K562 (cell line): Measurements from ENCODE around the gene THAP11. TPM values are rescaled to one million over a fixed set of nuclear protein-coding genes. Genes with fewer than 3 reads are reported as not detected.

Experiments
- ATF1 ChIP-seq, 2 experiments: fragments of 450-650 bp in 1 of 2; IDR thresholded peaks; 2 replicates each; pipeline ENCODE4 v1.6.1; 2016; ENCODE audit warnings: missing compliant biosample characterization in 1 of 2, missing genetic modification characterization in 1 of 2
- CCNT2 ChIP-seq: IDR thresholded peaks from 2 replicates; pipeline ENCODE4 v1.6.1; 2011; ENCODE audit warnings: borderline replicate concordance, low read depth, mild to moderate bottlenecking, moderate library complexity, mixed read lengths, low read length; ENCODE audit not compliant: insufficient read length; ENCODE audit errors: extremely low read depth
- DIDO1 ChIP-seq: fragments of 450-650 bp; IDR thresholded peaks from 2 replicates; pipeline ENCODE4 v1.6.1; 2016; ENCODE audit warnings: low read depth, missing biosample characterization, missing genetic modification characterization
- ESRRA ChIP-seq: fragments of 450-650 bp; IDR thresholded peaks from 2 replicates; pipeline ENCODE4 v1.6.1; 2014; ENCODE audit warnings: low read depth, mild to moderate bottlenecking, moderate library complexity, borderline replicate concordance
- KLF13 ChIP-seq: fragments of 450-650 bp; IDR thresholded peaks from 2 replicates; pipeline ENCODE4 v1.6.1; 2016; ENCODE audit warnings: missing genetic modification characterization, low read depth, mild to moderate bottlenecking, missing compliant biosample characterization, moderate library complexity, borderline replicate concordance
- NEUROD1 ChIP-seq: fragments of 150-350 bp; IDR thresholded peaks from 2 replicates; pipeline ENCODE4 v1.6.1; 2014; ENCODE audit warnings: borderline replicate concordance, low read length, low read depth; ENCODE audit not compliant: partially characterized antibody
- NFATC3 ChIP-seq: fragments of 450-650 bp; IDR thresholded peaks from 2 replicates; pipeline ENCODE4 v1.6.1; 2017; ENCODE audit warnings: mild to moderate bottlenecking
- NONO ChIP-seq, 2 experiments: fragments of 200-400 bp in 1 of 2; fragments of 450-650 bp in 1 of 2; formaldehyde crosslinking in 1 of 2; IDR thresholded peaks; 2 replicates each; pipeline ENCODE4 v1.6.1; 2017; ENCODE audit warnings: low read depth in 2 of 2, mild to moderate bottlenecking in 2 of 2, moderate library complexity in 2 of 2, low read length in 1 of 2
- POLR2G ChIP-seq: fragments of 200-400 bp; formaldehyde crosslinking; IDR thresholded peaks from 2 replicates; pipeline ENCODE4 v1.6.1; 2017; ENCODE audit warnings: low read depth, mild to moderate bottlenecking, antibody characterized with exemption, low read length, moderate library complexity
- PPARD ChIP-seq: fragments of 250-450 bp; sonication (Bioruptor Pico); IDR thresholded peaks from 2 replicates; pipeline ENCODE4 v1.8.0; 2022; ENCODE audit warnings: inconsistent platforms, mild to moderate bottlenecking, moderate library complexity
- PTBP1 ChIP-seq: fragments of 200-400 bp; formaldehyde crosslinking; IDR thresholded peaks from 2 replicates; pipeline ENCODE4 v1.6.1; 2017; ENCODE audit warnings: low read depth, low read length
- RBM14 ChIP-seq: fragments of 200-400 bp; formaldehyde crosslinking; IDR thresholded peaks from 2 replicates; pipeline ENCODE4 v1.6.1; 2018; ENCODE audit warnings: low read depth, mild to moderate bottlenecking, low read length, moderate library complexity, borderline replicate concordance; ENCODE audit not compliant: insufficient read depth
- SIN3A ChIP-seq, 2 experiments: fragments of 150-350 bp in 1 of 2; IDR thresholded peaks; 2 replicates each; pipeline ENCODE4 v1.6.1; 2011 to 2016; ENCODE audit warnings: borderline replicate concordance in 2 of 2, low read depth in 2 of 2, low read length in 2 of 2, mild to moderate bottlenecking in 2 of 2, moderate library complexity in 2 of 2; ENCODE audit not compliant: control insufficient read depth in 1 of 2
- SMARCA5 ChIP-seq: fragments of 450-650 bp; IDR thresholded peaks from 2 replicates; pipeline ENCODE4 v1.6.1; 2016
- SP1 ChIP-seq: sonication (generic); formaldehyde crosslinking; IDR thresholded peaks from 2 replicates; pipeline ENCODE4 v1.8.1; 2022; ENCODE audit warnings: mild to moderate bottlenecking, missing genetic modification reagents
- WHSC1 ChIP-seq: IDR thresholded peaks from one replicate; pipeline ENCODE4 v1.6.1; 2012; ENCODE audit warnings: low read length, control low read depth, inconsistent platforms
- ZBED1 ChIP-seq: IDR thresholded peaks from 2 replicates; pipeline ENCODE4 v1.6.1; 2014
- ZC3H11A ChIP-seq: IDR thresholded peaks from 2 replicates; pipeline ENCODE4 v1.6.1; 2012; ENCODE audit warnings: low read depth, low read length, improper control_type of control experiment
- ZKSCAN8 ChIP-seq: fragments of 200-800 bp; sonication (Bioruptor generic); IDR thresholded peaks from 2 replicates; pipeline ENCODE4 v1.6.1; 2016; ENCODE audit warnings: missing genetic modification characterization, missing compliant biosample characterization
- ZNF586 ChIP-seq: fragments of 450-650 bp; formaldehyde crosslinking; conservative IDR thresholded peaks from 2 replicates; pipeline ENCODE4 v1.4.0; 2020; ENCODE audit warnings: mild to moderate bottlenecking, moderate library complexity
- ZNF778 ChIP-seq: fragments of 450-650 bp; formaldehyde crosslinking; IDR thresholded peaks from 2 replicates; pipeline ENCODE4 v1.4.0; 2020; ENCODE audit warnings: mild to moderate bottlenecking, moderate library complexity
- ZZZ3 ChIP-seq: fragments of 450-650 bp; IDR thresholded peaks from 2 replicates; pipeline ENCODE4 v1.6.1; 2016; ENCODE audit warnings: antibody characterized with exemption, mild to moderate bottlenecking, moderate library complexity
- polyA plus RNA-seq, 8 experiments: library from polyadenylated mRNA; depleted of rRNA in 4 of 8; stranded (reverse) in 5 of 8; unstranded in 3 of 8; fragments of >200 nt; fragmentation: Nextera tagmentation in 2 of 8; fragmentation: Illumina TruSeq in 1 of 8; extraction: Ambion mirVana in 2 of 8; extraction: Trizol in 1 of 8; gene quantifications; 2 replicates each; pipeline versions ENCODE4 v1.2.1 to v1.2.3, GENCODE V29; 2011 to 2014; ENCODE audit warnings: inconsistent platforms in 1 of 8, missing spikeins in 1 of 8
- total RNA-seq, 7 experiments: library from RNA; depleted of rRNA in 6 of 7; stranded (reverse); fragments of >200 nt in 6 of 7; fragmentation: Illumina TruSeq in 2 of 7; extraction: Trizol in 2 of 7; gene quantifications; 2 replicates each; pipeline versions ENCODE4 v1.2.1 to v1.2.3, GENCODE V29; 2011 to 2021; ENCODE audit warnings: low replicate concordance in 1 of 7
- TF ChIP-seq, protein P1 (sequence below), 2 experiments: fragments of 450-650 bp; conservative IDR thresholded peaks; 2 replicates each; pipeline ENCODE4 v1.6.1; 2017; ENCODE audit warnings: mild to moderate bottlenecking in 2 of 2, moderate library complexity in 2 of 2
- TF ChIP-seq, protein P2 (sequence below): fragments of 250-450 bp; sonication (Bioruptor Pico); IDR thresholded peaks from 2 replicates; pipeline ENCODE4 v1.5.1; 2021; ENCODE audit warnings: mild to moderate bottlenecking
- TF ChIP-seq, protein P3 (sequence below): sonication (generic); formaldehyde crosslinking; IDR thresholded peaks from 2 replicates; pipeline ENCODE4 v1.9.0; 2022; ENCODE audit warnings: mild to moderate bottlenecking, missing genetic modification reagents

The THAP11 gene
- total and polyA plus RNA-seq, 9 of the 15 experiments (the other 6 are each of a cell fraction or from before 2014, with no cell fraction given): 2.4 to 31.6 (median 21.4) TPM

DNA sequence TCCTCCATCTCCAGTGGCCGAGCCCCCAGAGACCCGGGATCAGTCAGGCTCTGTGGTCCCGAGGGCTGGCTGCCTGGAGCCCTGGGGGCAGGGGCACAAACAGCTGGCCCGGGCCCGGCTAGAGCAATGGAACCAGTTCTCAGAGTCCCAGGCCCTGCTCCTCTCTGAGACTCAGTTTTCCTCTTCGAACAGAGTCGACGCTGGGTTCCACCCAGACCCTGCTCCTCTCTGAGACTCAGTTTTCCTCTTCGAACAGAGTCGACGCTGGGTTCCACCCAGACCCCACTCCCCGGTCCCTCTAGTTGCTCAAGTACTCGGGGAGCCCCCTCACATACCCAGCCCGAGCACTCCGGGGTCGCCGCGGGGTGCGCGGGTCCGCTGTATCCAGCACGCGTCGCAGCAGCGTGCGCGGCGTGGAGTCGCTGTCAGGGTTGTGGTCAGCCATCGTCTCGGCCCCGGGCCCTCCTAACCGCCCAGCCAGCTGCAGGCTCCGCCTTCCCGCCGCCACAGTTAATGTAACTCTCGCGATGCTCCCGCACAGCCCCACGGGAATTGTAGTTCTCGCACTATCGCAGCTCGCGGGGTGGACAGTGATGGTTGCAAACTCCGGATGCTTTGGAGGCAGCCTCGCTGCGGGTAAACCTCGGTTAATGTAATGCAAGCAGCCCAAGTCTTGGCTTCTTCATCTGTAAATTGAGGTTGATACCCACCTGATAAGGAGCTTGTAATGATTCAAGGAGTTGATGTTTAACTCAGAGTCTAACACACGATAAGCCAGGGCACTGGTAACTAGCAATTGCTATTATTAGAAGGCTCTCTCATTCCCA lies 8.5 kb upstream of the THAP11 start (continued):
- TF ChIP-seq, protein P1, sequence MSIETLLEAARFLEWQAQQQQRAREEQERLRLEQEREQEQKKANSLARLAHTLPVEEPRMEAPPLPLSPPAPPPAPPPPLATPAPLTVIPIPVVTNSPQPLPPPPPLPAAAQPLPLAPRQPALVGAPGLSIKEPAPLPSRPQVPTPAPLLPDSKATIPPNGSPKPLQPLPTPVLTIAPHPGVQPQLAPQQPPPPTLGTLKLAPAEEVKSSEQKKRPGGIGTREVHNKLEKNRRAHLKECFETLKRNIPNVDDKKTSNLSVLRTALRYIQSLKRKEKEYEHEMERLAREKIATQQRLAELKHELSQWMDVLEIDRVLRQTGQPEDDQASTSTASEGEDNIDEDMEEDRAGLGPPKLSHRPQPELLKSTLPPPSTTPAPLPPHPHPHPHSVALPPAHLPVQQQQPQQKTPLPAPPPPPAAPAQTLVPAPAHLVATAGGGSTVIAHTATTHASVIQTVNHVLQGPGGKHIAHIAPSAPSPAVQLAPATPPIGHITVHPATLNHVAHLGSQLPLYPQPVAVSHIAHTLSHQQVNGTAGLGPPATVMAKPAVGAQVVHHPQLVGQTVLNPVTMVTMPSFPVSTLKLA (conservative IDR thresholded peaks at IDR 0.05): peak; percentile 78 to 91
- no peak for TF ChIP-seq ZKSCAN8 (CRISPR knock-in tag)
- peak; percentile 44; the same call in 1 of the 2 replicates for TF ChIP-seq KLF13 (tag)
- no peak for TF ChIP-seq RBM14
- TF ChIP-seq ZNF586: no peak
- peak; percentile 87 to 94; a peak in 3 of 4 replicates for TF ChIP-seq SIN3A (IDR thresholded peaks at IDR 0.05; ENCODE audit: borderline replicate concordance in 2 of 2, control insufficient read depth in 1 of 2, low read depth in 2 of 2, low read length in 2 of 2)
- TF ChIP-seq SP1 (CRISPR knock-in tag): peak; percentile 84
- TF ChIP-seq ZZZ3: no peak
- TF ChIP-seq NONO (IDR thresholded peaks at IDR 0.05; ENCODE audit: low read depth in 2 of 2, low read length in 1 of 2): no peak
- TF ChIP-seq, protein P2, sequence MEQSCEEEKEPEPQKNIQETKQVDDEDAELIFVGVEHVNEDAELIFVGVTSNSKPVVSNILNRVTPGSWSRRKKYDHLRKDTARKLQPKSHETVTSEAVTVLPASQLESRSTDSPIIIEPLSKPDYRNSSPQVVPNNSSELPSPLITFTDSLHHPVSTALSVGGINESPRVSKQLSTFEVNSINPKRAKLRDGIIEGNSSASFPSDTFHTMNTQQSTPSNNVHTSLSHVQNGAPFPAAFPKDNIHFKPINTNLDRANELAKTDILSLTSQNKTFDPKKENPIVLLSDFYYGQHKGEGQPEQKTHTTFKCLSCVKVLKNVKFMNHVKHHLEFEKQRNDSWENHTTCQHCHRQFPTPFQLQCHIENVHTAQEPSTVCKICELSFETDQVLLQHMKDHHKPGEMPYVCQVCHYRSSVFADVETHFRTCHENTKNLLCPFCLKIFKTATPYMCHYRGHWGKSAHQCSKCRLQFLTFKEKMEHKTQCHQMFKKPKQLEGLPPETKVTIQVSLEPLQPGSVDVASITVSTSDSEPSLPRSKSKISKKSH (CRISPR knock-in tag): no peak
- no peak for TF ChIP-seq ZBED1
- TF ChIP-seq WHSC1: no peak
- TF ChIP-seq, protein P3, sequence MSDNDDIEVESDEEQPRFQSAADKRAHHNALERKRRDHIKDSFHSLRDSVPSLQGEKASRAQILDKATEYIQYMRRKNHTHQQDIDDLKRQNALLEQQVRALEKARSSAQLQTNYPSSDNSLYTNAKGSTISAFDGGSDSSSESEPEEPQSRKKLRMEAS (CRISPR knock-in tag): peak; percentile 91
- no peak for TF ChIP-seq PTBP1
- TF ChIP-seq ZNF778 (CRISPR knock-in tag): no peak
- TF ChIP-seq NEUROD1: peak; percentile 74
- peak; percentile 82; the same call in 1 of the 2 replicates for TF ChIP-seq ESRRA
- TF ChIP-seq PPARD (CRISPR knock-in tag): no peak
- no peak for TF ChIP-seq CCNT2
- peak; percentile 99 for TF ChIP-seq POLR2G
- TF ChIP-seq SMARCA5: no peak
- no peak for TF ChIP-seq NFATC3
- TF ChIP-seq ZC3H11A: no peak
- TF ChIP-seq DIDO1 (tag): no peak
- no peak for TF ChIP-seq ATF1 (CRISPR knock-in tag; IDR thresholded peaks at IDR 0.05)
- TF ChIP-seq ATF1 (tag; IDR thresholded peaks at IDR 0.05): peak; percentile 59; the same call in 1 of the 2 replicates
